ENCODE results near the gene SLC25A44.
"Not testable (repeated sequence)": the region's sequence is repeated elsewhere in the genome, so short reads cannot be mapped to it uniquely, and the experiment has no call there.

SLC25A44 gene

DNA sequence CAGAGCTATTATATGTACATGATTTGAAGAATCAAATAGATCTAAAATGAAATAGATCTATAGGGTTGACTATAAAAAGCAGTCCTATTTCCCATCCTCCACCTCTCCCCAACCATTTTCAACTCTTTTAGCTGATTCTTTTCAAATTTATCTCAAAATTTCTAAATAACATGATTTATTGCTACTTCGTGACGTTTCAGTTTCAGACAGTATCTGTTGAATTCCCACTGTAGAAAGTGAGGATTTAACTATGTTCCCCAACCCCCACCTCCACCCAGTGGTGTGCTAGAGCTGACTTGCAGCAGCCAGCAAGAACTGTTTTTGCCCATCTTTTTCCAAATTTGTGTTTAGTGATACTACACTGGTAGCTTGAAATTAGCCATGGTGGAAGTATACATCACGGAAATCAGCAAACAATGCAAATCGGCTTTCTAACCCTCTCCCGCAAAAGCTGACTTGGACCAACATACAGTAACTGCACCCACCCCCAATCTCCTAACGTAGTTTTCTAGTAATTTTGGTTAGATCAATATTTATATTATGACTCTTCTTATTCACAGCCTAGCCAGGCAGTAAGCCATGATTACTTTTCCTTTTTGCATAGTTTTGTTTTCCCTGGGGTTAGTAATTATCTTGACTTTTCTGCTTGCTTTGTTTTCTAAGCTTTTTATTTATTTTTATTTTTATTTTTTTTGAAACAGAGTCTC lies 29.6 kb upstream of the SLC25A44 start:
- TF ChIP-seq POLR2A (IDR thresholded peaks at IDR 0.05; ENCODE audit: low read depth, low read length), result no peak
- FAIRE-seq, result no peak
- no peak for DNase-seq (ENCODE audit: insufficient read length)

DNA sequence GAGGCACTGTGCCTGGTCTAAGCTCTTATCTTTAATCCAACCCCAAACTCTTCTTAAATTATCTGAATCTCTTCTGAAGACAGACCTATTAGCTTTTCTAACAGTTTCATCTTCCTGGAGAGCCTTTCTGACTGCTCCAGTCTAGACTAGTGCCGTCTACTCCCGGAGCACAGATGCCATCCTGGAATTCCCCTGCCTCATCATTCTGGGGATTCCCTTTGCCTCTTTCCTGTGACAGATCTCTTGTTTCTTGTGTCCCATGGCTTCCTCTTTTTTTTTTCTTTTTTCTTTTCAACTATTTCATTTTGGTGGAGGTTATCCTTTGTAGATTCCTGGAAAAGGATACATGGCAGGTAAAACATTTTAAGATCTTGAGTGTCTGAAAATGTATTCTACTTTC lies 28.8 kb upstream of the SLC25A44 start:
- no peak for FAIRE-seq
- TF ChIP-seq POLR2AphosphoS5 (IDR thresholded peaks at IDR 0.05; ENCODE audit: low read depth, low read length) (no peak), POLR2A (IDR thresholded peaks at IDR 0.05; ENCODE audit: low read depth, low read length) (no peak), TAF1 (IDR thresholded peaks at IDR 0.05; ENCODE audit: borderline replicate concordance, low read depth, low read length) (no peak)

DNA sequence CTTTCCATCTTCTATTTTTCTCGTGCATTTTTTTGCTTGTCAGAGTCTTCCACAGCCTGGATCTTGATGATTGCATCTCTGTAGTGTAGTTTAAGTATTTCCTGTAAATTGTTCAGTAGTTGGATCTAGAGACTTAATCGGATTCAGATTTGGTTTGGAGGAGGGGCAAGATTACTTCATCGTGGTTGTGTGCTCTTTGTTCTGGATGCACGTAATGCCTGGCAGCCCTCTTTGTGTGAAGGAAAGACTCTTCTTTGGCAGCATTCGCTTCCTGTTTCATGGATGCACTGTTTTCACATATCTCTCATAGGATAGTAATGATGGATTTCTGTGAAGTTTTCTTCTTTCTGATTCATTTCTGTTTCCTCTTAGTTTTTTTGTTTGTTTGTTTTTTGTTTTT lies 26.4 kb upstream of the SLC25A44 start:
- no peak for DNase-seq (ENCODE audit: insufficient read length)
- FAIRE-seq, result no peak
- no peak for TF ChIP-seq POLR2AphosphoS5 (IDR thresholded peaks at IDR 0.05; ENCODE audit: low read depth, low read length)
- no peak for TF ChIP-seq TAF1 (IDR thresholded peaks at IDR 0.05; ENCODE audit: borderline replicate concordance, low read depth, low read length)
- TF ChIP-seq POLR2A (IDR thresholded peaks at IDR 0.05; ENCODE audit: low read depth, low read length), result no peak

More for the DNA sequence above, 28.8 kb upstream of the SLC25A44 start:
- no peak for DNase-seq (ENCODE audit: insufficient read length)

DNA sequence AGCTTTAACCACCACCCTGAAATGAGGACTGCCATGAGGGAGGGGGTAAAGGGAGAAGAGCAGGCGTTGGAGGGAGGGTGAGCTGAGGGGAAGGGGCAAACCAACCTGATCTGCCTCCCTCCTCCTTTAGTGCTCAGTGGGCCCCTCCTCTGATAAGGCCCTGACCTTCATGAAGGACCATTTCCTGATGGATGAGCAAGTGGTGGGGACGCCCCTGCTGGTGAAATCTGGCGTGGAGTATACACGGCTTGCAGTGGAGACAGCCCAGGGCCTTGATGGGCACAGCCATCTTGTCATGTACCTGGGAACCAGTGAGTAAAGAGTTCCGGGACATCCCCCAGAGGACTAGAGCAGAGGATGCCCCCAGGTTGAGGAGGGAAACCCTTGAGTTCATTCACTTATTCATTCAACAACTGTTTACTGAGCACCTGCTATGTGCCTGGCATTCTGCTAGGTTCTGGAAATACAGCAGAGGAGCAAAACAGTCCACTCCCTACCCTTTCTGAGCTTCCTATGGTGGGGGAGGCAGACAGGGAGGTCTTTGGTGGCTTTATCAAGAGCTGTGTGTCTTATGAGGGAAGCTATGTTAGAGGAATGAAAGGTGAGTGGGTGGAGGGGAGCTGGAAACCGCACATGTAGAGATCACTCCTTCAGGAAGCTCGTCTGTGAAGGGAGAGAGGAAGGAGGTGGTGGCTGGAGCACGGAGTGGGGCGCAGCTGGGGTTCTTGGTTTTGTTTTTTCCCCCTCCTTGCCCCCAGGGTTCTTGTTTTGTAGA lies 21.0 kb upstream of the SLC25A44 start:
- FAIRE-seq, result no peak
- TF ChIP-seq POLR2AphosphoS5 (IDR thresholded peaks at IDR 0.05; ENCODE audit: low read depth, low read length) (no peak), POLR2A (IDR thresholded peaks at IDR 0.05; ENCODE audit: low read depth, low read length) (no peak), TAF1 (IDR thresholded peaks at IDR 0.05; ENCODE audit: borderline replicate concordance, low read depth, low read length) (no peak)

DNA sequence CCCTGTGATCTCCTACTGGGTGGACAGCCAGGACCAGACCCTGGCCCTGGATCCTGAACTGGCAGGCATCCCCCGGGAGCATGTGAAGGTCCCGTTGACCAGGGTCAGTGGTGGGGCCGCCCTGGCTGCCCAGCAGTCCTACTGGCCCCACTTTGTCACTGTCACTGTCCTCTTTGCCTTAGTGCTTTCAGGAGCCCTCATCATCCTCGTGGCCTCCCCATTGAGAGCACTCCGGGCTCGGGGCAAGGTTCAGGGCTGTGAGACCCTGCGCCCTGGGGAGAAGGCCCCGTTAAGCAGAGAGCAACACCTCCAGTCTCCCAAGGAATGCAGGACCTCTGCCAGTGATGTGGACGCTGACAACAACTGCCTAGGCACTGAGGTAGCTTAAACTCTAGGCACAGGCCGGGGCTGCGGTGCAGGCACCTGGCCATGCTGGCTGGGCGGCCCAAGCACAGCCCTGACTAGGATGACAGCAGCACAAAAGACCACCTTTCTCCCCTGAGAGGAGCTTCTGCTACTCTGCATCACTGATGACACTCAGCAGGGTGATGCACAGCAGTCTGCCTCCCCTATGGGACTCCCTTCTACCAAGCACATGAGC lies 17.2 kb upstream of the SLC25A44 start:
- TF ChIP-seq POLR2A (IDR thresholded peaks at IDR 0.05; ENCODE audit: low read depth, low read length) (no peak), TAF1 (IDR thresholded peaks at IDR 0.05; ENCODE audit: borderline replicate concordance, low read depth, low read length) (no peak), POLR2AphosphoS5 (IDR thresholded peaks at IDR 0.05; ENCODE audit: low read depth, low read length) (no peak)
- no peak for FAIRE-seq
- no peak for DNase-seq (ENCODE audit: insufficient read length)

More for the DNA sequence above, 21.0 kb upstream of the SLC25A44 start:
- DNase-seq (ENCODE audit: insufficient read length), result no peak

DNA sequence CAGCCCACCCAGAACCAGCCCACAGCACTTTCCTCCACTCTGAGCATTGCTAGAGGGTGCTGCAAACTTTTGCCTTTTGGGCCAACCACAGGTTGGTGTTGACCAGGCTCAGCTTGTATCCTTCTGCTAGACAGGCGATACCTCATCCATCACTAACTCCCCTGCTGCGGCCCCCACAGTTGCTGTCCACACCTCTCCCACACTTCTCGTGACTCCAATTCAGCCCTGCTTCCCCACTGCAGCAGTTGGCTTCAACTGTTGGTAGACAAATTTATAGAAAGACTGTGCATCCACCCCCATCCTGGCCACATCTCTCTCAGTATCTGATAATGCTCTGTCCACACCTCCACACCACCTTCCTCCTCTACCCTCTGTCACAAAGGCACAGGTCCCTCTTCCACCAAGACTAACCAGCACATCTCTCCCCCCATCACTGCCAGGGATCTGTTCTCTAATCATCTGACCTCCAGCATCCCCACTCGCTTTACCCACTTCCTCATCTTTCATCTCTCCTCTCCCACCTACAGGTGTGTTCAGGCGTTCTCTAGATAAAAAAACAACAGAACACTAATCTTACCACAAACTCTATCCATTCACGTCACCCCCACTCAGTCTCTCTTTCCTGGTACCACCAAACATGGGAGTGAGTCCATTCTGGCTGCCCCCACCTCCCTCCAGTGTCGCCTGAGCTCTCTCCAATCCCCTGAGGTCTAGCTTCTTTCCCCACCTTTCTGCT lies 15.8 kb upstream of the SLC25A44 start:
- TF ChIP-seq TAF1 (IDR thresholded peaks at IDR 0.05; ENCODE audit: borderline replicate concordance, low read depth, low read length) (no peak), POLR2A (IDR thresholded peaks at IDR 0.05; ENCODE audit: low read depth, low read length) (no peak), POLR2AphosphoS5 (IDR thresholded peaks at IDR 0.05; ENCODE audit: low read depth, low read length) (no peak)
- FAIRE-seq (no peak), DNase-seq (ENCODE audit: insufficient read length) (no peak)

DNA sequence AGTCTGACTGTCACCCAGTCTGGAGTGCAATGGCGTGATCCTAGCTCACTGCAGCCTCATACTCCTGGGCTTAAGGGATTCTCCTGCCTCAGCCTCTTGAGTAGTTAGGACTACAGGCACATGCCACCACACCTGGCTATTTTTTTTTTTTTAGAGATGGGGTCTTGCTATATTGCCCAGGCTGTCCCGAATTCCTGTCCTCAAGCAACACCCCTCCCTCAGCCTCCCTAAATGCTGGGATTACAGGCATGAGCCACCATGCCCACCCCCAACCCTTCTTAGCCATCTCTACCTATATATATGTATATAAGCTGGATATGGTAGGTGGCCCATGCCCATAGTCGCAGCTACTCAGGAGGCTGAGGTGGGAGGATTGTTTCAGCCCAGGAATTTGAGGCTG lies 13.4 kb upstream of the SLC25A44 start:
- no peak for DNase-seq (ENCODE audit: insufficient read length)
- no peak for TF ChIP-seq TAF1 (IDR thresholded peaks at IDR 0.05; ENCODE audit: borderline replicate concordance, low read depth, low read length)
- no peak for TF ChIP-seq POLR2A (IDR thresholded peaks at IDR 0.05; ENCODE audit: low read depth, low read length)
- TF ChIP-seq POLR2AphosphoS5 (IDR thresholded peaks at IDR 0.05; ENCODE audit: low read depth, low read length), result no peak
- FAIRE-seq, result no peak

DNA sequence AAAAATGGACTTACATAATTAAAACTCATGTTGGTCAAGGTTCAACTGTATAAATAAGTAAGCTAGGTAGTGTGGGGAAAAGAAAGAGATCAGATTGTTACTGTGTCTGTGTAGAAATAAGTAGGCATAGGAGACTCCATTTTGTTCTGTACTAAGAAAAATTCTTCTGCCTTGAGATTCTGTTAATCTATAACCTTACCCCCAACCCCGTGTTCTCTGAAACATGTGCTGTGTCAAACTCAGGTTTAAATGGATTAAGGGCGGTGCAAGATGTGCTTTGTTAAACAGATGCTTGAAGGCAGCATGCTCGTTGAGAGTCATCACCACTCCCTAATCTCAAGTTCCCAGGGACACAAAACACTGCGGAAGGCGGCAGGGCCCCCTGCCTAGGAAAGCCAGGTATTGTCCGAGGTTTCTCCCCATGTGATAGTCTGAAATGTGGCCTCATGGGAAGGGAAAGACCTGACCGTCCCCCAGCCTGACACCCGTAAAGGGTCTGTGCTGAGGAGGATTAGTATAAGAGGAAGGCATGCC lies 12.4 kb upstream of the SLC25A44 start:
- FAIRE-seq; DNase-seq (ENCODE audit: insufficient read length): not testable (repeated sequence)

DNA sequence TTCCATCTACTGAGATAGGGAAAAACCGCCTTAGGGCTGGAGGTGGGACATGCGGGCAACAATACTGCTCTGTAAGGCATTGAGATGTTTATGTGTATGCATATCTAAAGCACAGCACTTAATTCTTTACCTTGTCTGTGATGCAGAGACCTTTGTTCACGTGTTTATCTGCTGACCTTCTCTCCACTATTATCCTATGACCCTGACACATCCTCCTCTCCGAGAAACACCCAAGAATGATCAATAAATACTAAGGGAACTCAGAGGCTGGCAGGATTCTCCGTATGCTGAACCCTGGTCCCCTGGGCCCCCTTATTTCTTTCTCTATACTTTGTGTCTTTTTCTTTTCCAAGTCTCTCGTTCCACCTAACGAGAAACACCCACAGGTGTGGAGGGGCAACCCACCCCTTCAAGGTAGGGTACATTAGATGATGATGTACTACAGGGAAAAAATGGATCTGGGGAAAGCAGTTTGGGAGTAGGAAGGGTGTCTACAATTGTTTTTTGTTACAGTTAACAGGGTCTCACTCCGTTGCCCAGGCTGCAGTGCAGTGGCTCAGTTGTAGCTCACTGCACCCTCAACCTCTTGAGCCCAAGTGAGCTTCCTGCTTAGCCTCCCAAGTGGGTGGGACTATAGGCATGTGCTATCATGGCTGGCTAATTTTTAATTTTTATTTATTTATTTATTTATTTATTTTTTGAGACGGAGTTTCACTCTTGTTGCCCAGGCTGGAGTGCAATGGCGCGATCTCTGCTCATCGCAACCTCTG lies 11.7 kb upstream of the SLC25A44 start:
- DNase-seq (ENCODE audit: insufficient read length); FAIRE-seq: not testable (repeated sequence)

DNA sequence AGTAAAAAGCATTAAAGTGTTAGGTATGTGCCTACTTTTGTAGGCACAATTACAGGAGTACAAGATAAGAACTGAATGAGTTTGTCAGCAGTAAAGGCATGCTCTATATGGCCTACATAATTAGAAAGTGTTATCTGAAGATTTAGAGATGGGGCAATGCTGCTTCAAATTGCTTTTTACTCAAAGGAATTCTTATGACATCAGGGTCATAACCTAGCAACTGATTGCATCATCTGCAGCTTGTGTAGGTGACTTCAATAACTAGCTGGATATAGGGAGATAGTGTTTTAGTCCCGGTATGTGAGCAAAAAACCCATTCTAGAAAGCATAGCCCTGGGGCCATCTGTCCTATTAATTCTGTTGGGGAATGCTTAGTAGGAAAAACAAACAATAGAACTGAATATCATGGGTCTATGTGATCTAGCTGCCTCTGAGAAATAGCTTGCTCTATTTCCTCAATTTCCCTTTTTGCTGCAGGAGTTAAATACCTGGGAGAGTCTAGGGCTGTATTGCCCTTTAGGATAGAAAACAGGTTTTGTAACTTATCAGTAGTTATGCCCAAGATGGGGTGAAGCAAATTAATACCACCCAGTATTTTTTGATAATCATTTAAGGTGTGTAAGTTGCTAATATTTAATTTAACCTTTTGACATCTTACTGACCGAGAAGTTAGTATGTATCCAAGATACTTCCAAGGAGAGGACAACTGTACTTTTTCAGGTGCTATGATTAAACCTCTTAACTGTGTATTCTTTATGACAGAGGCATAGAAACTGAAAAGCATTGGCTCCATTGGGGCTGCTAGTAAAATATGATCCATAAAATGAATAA lies 7.3 kb upstream of the SLC25A44 start:
- DNase-seq (ENCODE audit: insufficient read length), result not testable (repeated sequence)

DNA sequence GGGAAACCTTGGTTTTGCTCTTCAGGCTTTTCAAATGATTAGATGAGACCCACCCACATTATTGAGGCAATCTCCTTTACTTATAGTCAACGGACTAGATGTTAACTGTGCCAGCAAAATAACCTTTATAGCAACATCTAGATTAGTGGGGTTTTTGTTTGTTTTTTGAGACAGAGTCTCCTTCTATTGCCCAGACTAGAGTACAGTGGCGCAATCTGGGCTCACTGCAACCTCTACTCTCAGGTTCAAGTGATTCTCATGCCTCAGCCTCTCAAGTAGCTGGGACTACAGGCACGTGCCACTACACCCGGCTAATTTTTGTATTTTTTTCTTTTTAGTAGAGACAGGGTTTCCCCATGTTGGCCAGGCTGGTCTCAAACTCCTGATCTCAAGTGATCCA lies 3.6 kb upstream of the SLC25A44 start:
- DNase-seq (ENCODE audit: insufficient read length); FAIRE-seq: not testable (repeated sequence)

More for the DNA sequence above, 7.3 kb upstream of the SLC25A44 start:
- not testable (repeated sequence) for FAIRE-seq
